Embryonic facial prominence (tissue), 1 donor: ENCODE results near the gene SRCIN1.

ENCODE experiments used
- DNase-seq: peaks from one replicate; pipeline ENCODE4 v3.0.0-alpha.2; 2016; ENCODE audit errors: extremely low spot score

Gene SRCIN1

GRCh38 chr17:38583176-38583575, 22.6 kb downstream of the SRCIN1 start:
- DNase-seq = no peak

- no peak for DNase-seq
These were observed 23.7 kb downstream of the SRCIN1 start for GRCh38 chr17:38582069-38582468.

GRCh38 chr17:38579934-38580333, 25.8 kb downstream of the SRCIN1 start:
- no peak for DNase-seq

- no peak for DNase-seq
These were observed 26.7 kb downstream of the SRCIN1 start for GRCh38 chr17:38579083-38579480.

DNA sequence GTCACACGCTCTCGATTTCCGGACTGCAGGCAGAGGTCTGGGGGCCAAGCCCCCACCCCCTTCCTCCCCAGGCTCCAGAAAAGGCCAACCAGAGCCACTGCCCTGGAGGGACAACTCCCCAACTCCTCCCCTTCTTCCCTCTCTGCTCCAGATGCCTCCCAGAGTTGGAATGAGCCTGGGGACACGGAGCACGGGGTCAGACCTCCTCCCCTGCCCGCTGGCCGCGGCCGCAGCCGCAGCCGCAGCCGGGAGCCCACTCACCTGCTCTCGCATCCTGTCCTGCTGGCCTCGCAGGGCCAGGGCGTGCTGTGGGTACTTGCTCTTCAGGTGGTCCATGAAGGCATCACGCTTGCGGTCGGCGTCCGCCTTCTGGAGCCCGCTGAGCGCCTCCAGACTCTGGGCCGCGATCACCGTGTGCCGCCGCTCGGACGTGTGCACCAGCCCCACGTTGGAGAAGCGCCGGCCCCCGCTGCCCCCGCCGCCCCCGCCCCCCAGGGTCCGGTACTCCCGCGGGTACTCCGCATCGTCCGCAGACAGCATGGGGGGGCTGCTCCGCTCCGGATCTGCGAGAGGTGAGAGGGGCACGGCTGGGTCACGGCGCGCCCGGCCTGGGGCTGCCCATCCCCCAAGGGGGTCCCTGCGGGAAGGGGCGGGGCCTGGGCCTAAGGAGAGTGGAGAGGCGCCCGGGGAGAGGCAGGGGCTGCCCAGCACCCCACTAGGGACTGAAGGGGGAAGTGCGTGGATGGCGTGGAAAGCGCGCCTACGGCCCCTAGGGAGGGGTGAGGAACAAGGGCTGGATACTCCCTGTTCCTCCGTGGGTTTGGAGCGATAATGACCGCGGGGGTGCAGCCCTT, 27.3 kb downstream of the SRCIN1 start:
- DNase-seq = no peak

GRCh38 chr17:38577645-38578173, 28.0 kb downstream of the SRCIN1 start:
- DNase-seq = no peak

- no peak for DNase-seq
These were observed 28.5 kb downstream of the SRCIN1 start for GRCh38 chr17:38577244-38577643.

DNA sequence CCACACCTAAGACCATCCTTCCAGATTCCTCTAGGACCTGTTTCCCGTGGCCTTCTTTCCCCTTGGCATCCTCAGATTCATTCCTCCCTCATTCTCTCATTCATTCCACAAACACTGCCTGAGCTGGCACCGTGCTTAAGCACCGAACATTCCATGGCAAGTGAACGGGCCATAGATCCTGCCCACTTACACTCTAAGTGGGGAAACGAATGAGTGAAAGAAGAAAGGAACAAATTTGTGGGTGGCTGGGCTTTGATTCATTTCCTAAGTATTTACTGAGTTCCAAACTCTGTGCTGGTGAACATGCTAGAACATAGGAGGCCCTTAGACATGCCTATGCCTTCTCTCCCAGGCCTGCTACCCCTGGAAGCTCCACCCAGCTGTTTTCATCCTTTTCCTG, 30.0 kb downstream of the SRCIN1 start:
- DNase-seq = no peak

DNA sequence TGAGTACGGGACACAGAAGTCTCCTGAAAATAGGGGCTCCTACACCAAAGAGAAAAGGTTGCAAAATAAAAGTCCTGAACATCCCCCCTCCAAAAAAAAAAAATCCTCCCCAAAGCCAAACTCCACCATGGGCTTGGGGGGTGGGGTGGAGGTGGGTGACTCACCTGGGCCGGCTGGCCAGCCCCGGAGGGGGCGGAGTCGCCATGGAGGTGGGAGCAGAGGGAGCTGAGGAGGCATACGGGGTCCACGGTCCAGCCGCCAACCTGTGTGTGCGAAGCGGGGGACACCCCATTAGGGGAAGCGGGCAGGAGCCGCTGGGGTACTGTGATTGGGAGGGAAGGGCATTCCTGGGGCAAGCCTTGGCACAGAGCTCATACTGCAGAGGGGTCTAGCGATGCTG, 31.0 kb downstream of the SRCIN1 start:
- DNase-seq = no peak

- DNase-seq = no peak
These were observed 32.9 kb downstream of the SRCIN1 start for GRCh38 chr17:38572669-38573365.

DNA sequence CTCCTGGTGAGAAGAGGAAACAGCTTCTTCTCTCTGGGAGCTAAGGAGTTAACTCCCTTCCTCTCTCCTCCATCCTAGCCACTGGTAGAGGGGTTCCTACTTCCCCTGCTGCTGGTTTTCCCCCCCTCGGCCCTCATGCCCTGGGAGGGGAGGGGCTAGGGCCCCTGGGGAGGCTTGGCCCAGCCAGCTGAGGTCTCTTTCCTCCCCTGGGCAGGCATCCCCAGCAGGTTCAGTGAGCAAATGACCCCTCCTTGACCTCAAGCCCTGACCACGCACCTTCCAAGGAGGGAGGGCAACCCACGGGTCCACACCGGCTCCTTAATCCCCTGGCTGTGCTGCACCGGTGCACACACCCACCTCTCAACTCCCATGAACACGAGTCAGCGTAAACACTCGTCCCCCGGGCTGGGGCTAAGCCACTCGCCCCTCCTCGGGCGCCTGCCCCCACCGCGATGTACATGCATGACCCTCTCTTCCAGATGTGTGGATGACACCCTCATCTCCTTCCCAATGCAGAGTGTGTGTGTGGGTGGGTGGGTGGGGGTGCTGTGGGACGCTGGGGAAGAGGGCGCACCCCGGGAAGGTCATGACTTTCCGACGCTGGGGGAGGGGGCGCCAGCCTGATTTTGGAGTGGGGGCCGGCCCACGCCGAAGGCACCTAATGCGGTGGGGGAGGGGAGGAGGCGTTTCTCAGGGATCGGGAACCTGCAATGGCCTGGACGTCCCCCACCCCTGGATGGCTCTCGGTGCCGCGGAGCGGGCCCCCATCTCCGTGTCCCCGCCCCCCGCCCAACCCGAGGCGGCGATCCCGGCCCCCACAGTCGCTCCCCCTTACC, 33.7 kb downstream of the SRCIN1 start:
- DNase-seq = no peak

GRCh38 chr17:38569701-38570512, 35.8 kb downstream of the SRCIN1 start:
- no peak for DNase-seq

DNA sequence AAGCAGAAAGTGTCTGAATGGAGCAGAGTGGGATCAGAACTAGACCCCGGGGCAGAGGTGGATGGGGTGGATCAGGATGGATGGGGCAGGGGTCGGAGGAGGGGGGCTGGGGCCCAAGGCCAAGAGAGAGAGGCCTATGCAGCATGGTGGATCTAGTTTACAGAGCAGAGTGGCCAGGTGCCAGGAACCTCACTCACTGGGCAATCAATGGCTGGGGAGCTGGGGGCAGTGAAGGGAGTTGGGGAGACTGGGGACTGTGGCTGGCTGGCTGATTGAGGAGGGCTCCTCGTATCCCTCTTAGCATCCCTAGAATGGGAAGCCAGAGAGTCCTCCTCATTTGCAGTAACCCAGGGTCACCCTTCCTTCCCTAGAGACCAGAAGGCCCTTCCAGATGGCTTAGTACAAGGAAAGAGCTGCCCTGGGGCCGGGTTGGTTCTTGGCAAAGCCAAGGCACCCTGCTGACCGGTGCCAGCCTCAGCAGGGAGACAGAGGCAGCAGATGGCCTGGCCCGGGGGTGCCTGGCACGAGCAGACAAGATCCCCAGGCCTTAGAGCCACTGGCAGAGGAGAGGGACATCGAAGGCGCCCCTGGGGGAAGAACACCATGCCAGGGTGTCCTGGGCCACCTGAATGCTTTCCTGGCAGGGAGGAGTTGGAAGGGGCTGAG, 36.8 kb downstream of the SRCIN1 start:
- no peak for DNase-seq

- no peak for DNase-seq
These were observed 37.5 kb downstream of the SRCIN1 start for GRCh38 chr17:38568274-38568673.

DNA sequence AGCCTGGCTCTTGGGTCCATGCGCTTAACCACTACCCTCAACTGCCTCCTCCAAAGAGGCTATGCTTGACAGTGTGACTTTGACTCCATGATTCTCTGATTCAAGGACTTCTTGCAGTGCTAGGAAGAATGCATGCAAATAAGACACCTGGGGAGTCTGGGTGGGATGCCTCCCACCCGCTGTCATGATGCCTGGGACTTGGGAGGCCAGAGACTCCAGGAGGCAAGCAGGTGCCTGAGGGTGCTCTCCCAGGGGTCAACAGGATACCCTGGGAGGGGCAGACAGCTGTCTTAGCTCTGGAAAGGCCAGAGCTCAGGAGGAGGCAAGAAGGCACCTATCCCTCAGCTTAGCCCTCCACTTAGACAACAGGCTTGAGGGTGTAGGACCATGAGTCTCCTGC, 38.4 kb downstream of the SRCIN1 start:
- DNase-seq = no peak

DNA sequence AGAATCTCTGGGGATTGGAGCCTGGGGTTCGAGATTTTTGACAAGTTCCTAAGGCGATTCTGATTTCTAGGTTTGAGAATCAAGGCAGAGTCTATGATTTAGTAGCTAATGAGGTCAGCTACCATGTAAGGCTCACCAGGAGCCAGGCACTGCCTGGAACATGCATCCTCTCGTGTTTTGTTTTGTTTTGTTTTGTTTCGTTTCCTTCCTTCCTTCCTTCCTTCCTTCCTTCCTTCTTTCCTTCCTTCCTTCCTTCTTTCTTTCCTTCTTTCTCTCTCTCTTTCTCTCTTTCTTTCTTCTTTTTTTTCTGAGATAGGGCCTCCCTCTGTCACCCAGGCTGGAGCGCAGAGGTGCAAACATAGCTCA, 39.1 kb downstream of the SRCIN1 start:
- no peak for DNase-seq

DNA sequence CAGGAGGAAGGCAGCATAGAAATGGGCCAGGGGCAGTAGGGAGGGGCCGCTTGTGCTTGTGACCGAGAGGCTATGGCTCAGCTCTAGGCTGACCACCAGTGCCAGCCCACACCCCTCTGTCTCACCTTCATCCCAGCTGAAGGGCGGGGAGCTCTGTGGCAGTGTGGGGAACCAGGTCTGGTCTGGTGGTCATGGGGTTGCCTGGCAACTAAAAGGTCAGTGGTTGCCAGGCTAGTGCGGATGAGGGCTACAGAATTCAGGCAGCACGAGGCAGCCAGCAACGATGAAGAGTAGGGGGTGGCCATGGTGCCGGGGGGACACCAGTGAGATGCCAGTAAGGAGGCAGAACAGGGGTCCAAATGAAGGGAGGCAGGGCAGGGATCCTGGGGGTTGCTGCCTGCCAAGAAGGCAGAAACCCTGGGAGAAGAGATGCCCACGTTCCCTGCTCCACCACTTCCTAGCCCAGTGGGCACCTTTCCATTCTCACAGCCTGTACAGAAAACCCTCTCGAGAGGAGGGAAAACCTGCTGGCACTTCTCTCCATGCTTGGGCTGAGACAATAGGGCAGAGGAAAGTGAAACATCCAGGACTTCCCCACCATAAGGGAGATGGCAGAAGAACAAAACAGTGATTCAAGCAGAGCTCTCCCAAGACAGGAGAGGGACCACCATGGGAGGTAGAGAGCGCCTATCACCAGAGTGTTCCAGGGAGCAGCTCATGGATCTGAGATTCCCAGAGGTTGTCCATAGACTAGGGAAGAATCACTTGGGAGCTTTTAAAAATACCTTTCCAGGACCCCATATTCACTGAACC, 39.7 kb downstream of the SRCIN1 start:
- DNase-seq = no peak

- DNase-seq = no peak
These were observed 40.9 kb downstream of the SRCIN1 start for GRCh38 chr17:38564869-38565268.

GRCh38 chr17:38564254-38564837, 41.4 kb downstream of the SRCIN1 start:
- no peak for DNase-seq
